HG02588 (cell line): ENCODE measurements around the gene IL1A.
A peak's percentile ranks its signal among the peaks of the same experiment; 100 is the strongest.

Experiments used
- ATAC-seq: cut with Tn5 transposase; IDR thresholded peaks from one replicate; pipeline ENCODE4 v1.9.1; 2021; ENCODE audit warnings: mild to moderate bottlenecking, moderate library complexity; ENCODE audit not compliant: unreplicated experiment

IL1A gene

DNA sequence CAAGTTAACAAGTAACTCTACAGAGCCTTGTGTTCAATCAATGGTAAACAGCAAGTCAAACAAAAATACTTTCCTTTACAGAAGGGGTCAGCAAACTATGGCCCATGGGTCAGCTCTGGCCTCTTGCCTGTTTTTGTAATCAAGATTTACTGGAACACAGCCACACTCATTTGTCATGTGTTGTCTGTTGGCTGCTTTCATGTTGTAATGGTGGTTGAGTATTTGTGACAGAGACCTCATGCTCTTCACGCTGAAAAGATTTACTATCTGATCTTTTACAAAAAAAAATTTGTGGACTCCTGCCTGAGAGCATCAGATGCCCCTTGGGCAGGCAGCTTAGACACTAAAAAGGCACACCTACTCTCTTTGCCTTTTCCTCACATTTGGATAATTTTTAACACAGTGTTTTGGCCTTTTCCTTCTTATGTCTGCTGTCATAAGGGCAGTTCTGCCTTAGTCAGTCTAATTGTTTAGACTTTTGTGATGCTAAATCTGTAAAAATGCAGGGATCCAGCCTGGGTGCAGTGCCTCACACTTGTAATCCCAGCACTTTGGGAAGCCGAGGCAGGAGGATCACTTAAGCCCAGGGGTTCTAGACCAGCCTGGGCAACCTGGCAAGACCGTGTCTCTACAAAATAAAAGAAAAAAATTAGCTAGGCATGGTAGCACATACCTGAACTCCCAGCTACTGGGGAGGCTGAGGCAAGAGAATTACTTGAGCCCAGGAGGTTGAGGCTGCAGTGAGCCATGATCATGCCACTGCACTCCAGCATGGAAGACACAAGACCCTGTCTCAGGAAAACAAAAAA lies 34.0 kb upstream of the IL1A start:
- no peak for ATAC-seq

- no peak for ATAC-seq
Measured at GRCh38 chr2:112817082-112817689, 32.9 kb upstream of the IL1A start.

- no peak for ATAC-seq
Measured at GRCh38 chr2:112814278-112814677, 30.0 kb upstream of the IL1A start.

- ATAC-seq = no peak
Measured at GRCh38 chr2:112813280-112813966, 29.1 kb upstream of the IL1A start.

DNA sequence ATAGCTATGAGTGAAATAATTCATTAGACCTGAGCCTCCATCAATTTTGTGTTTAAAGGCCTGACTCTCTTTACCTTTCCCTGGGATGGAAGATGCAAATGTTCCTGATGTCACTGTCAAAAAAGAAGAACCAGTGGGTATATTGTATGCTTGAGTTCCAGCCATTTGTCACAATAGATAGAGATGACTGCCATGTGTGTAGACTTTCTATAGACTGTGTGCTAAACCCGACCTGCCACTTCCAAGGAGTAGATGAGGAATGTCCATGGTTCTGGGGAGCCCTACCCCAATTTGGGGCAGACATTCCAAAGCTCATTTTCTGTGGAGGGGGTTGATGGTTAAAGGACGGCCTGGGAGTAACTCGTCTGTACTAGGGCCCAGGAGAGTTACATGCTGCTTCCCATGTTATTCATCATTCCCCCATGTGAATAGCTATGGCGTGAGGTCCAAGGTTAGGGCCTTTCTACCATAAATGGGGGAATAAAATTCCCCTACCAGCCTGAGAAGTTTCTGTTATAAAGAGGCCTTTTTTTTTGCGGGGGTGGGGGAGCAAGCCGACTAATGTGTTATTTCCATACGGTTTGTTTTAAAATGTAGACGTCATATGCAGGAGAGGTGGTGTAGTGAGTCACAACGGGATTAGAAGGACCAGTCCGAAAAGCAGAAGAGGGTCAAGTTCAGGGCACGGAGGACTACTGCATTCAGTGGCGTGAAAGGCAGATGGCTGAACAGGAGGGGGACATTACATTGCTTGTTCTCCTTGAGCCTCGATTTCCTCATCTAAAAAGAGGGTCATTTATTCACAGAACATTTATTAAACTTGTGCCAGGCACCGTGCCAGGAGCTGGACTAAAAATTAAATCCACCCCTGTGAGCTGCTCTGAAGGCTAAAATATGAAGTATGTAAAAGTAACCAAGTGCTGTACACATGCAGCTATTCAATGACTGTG lies 28.3 kb upstream of the IL1A start:
- no peak for ATAC-seq

- no peak for ATAC-seq
Measured at GRCh38 chr2:112811841-112812306, 27.6 kb upstream of the IL1A start.

DNA sequence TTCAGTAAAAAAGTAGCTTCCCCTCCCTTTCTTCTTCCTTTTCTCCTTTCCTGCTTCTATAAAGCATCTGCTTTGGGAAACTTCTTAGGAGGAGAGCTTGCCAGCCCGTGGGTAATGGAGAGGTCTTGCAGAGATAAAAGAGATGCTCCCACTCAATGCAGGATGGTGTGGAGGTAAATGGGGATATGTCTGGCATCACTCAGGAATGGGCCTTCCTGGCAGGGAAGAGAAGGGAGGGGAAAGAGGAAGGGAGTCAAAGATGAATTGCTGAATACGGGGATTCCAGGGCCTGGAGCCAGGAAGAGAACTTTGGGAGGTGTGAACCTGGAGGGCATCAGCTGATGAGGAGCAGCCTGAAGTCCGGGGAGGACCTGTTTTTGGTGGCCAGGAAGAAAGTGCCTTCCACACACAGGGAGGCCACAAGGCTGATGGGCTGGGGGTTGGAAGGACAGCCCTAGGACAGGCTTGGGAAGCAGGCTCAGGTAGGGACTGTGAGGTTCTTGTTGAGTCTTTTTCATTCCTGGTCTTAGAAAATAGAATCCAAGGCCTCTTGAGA lies 27.1 kb upstream of the IL1A start:
- no peak for ATAC-seq

GRCh38 chr2:112809112-112809511 lies 24.8 kb upstream of the IL1A start:
- no peak for ATAC-seq

GRCh38 chr2:112807233-112807807 lies 23.0 kb upstream of the IL1A start:
- no peak for ATAC-seq

GRCh38 chr2:112805542-112805941 lies 21.2 kb upstream of the IL1A start:
- peak; percentile 35 for ATAC-seq

GRCh38 chr2:112803691-112804521 lies 19.6 kb upstream of the IL1A start:
- no peak for ATAC-seq

DNA sequence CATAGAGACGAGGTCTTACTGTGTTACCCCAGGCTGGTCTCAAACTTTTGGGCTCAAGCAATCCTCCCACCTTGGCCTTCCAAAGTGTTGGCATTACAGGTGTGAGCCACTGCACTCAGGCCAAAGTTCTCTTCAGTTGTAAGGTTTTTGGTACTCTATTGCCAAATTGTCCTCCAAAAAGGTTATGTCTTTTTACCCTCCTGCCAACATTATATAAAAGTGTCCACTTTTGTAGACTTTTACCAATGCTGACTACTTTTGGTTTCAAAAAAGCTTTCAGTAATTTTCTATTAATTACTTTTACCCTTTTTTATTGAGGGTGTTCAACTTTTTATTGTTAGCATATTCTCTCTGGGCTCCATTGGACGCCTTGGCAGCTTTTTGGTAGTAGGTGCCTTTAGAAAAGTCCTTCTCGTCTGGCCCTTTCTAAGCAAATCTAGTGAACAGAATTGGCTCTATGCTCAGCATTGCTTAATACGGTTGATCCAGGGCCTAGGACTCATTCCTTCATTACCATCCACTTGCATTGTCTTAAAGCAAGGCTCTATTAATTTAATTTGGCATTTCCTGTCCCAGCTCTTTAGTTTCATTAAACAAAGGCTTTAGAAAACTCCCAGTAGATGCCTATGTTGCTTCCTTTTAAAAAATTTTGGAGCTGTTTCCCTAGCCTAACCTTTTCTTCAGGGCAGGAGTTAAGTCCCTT lies 16.7 kb upstream of the IL1A start:
- no peak for ATAC-seq

DNA sequence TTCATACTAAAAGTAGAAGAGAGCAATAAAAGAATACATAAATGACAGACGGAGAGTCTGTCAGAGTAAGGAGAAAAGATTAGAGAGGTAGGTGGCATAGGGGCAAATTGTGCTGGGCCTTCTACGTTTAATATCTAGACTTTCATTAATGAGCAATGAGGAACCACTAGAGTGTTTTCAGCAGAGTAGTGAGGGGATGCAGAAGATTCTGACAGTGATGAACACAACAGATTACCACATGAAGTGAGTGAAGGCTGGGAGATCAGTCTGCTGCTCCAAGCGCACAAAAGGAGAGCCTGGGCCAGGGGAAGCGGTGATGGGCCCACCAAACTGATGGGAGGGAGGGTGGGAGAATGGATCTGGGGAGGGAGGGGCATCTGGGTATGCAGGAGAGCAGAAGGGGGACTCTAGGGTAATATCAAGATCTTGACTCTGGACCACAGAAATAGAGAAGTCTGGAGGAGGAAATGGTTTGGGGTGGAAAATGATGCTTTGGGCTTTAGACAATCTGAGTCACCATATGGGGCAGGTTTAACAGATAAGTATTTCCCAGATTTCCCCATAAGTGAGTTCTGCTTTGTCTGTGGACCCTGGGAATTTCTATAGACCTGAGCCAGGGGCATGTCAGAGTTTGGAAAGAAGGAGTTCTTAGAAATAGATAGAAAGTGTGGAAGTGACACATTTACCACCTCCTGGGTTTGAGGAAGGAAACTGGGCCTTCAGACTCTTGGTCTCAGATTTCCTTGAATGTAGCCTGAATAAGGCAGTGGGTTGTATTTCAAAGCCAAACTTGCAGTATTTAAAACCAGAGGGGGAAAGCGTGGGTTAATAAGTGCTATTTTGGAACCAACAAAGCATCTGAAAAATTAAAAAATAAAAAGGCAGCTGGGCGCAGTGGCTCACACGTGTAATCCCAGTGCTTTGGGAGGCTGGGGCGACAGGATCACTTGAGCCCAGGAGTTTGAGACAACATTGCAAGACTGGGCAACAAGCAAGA lies 15.0 kb upstream of the IL1A start:
- ATAC-seq = no peak

- ATAC-seq = no peak
Measured at GRCh38 chr2:112796486-112796885, 12.2 kb upstream of the IL1A start.

- no peak for ATAC-seq
Measured at GRCh38 chr2:112795774-112796173, 11.5 kb upstream of the IL1A start.

DNA sequence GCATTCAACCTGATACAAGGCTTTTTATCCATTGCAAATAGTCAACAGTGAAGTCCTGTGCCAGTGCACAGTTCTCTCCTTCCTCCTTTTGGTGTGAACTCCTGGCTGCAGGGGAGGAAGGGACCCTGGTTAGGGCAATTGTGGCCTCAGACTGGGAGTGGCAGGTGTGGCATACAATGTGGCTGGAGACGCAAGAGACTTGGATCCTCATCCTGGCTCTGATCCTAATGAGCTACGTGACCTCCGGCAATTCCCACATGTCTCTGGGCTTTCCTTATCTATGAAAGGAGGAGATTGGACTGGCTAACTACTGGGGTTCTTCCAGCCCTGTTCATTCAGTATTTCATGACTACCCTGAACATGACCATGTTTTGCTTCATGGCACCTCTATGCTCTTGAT lies 10.5 kb upstream of the IL1A start:
- no peak for ATAC-seq

GRCh38 chr2:112794131-112794733 lies 9.9 kb upstream of the IL1A start:
- ATAC-seq = peak; percentile 62
